ENCODE results near the gene IRF9.

DNA sequence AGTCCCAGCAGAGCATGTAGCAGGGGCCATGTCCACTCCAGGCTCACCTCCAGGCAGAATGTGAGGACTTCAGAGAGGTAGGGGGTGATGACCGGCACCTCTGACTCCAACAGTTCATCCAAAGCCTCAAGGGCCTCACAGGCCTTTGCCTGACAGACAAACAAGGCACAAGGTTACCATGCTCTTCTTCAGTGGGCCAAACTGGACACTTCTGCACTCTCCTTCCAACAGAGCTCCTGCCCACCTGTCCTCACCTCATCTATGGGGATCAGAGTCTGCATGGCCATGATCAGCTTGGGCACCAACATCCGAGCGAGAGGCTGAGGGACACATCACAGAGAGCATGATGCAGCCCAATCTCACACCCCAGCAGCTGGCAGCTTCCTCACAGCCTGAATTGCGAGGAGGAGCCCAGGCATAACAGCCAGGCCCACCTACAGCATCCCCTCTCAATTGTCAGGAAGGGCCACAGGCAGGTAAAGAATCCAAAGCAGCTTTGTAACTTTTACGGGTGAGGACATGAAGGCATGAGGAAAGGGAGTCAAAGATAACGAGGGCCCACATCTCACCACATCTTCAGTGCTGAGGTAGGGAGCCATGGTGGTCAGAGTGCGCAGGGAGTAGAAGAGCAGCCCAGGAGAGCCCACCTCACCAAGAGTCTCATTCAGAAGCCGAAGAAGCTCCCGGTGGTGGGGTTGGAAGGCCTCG, 25.9 kb downstream of the IRF9 start:
- TF ChIP-seq, protein P1, sequence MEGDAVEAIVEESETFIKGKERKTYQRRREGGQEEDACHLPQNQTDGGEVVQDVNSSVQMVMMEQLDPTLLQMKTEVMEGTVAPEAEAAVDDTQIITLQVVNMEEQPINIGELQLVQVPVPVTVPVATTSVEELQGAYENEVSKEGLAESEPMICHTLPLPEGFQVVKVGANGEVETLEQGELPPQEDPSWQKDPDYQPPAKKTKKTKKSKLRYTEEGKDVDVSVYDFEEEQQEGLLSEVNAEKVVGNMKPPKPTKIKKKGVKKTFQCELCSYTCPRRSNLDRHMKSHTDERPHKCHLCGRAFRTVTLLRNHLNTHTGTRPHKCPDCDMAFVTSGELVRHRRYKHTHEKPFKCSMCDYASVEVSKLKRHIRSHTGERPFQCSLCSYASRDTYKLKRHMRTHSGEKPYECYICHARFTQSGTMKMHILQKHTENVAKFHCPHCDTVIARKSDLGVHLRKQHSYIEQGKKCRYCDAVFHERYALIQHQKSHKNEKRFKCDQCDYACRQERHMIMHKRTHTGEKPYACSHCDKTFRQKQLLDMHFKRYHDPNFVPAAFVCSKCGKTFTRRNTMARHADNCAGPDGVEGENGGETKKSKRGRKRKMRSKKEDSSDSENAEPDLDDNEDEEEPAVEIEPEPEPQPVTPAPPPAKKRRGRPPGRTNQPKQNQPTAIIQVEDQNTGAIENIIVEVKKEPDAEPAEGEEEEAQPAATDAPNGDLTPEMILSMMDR (IDR thresholded peaks at IDR 0.05), result no peak
- TF ChIP-seq POLR2AphosphoS5 (IDR thresholded peaks at IDR 0.05), result no peak

Data from stomach (tissue), 4 donors.